ENCODE measurements around the gene INHA.
A peak's percentile ranks its signal among the peaks of the same experiment; 100 is the strongest.

INHA gene

DNA sequence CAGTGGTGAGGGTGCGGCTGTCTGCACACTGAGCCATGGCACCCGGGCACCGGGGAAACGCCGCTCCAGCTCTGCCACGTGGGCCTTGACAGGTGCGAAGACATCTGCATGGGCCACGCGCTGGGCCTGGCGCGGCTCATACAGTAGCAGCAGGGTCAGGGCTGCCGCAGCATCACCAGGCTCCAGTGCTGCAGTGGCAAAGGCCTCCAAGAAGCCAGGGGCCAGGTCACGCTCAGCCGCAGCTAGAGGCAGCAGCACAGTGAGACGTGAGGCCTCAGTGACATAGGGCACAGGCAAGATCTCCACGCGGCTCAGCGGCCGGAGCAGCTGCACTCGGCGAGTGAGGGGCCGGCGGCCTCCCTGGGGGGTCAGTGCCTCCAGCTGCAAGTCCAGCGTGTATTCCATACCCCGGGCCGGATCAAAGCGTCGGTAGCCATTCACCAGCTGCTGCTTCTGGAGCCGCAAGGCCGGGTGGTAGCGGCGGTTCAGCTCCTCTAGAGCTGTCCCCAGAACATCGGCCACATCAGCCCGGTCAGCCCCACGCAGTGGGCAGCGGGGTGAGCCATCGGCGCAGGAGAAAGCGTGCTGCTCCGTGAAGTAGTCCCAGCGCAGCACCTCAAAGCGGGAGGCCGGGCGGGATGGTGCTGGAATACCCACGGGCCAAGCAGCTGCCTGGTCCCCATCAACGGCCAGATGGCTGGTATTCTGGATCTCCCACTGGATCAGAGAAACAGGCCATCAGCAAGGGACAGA is 32.0 kb upstream of the INHA start:
- TF ChIP-seq POLR2AphosphoS5 (IDR thresholded peaks at IDR 0.05; ENCODE audit: low read depth, low read length) (no peak), FOXP2 (optimal IDR thresholded peaks at IDR 0.05; ENCODE audit: borderline replicate concordance, extremely low read depth, extremely low read length, insufficient read depth) (no peak), SIN3A (IDR thresholded peaks at IDR 0.05; ENCODE audit: borderline replicate concordance, insufficient read depth, low read length) (no peak), TAF1 (IDR thresholded peaks at IDR 0.05; ENCODE audit: borderline replicate concordance, insufficient read depth, low read length) (no peak)
- TF ChIP-seq, protein P1, sequence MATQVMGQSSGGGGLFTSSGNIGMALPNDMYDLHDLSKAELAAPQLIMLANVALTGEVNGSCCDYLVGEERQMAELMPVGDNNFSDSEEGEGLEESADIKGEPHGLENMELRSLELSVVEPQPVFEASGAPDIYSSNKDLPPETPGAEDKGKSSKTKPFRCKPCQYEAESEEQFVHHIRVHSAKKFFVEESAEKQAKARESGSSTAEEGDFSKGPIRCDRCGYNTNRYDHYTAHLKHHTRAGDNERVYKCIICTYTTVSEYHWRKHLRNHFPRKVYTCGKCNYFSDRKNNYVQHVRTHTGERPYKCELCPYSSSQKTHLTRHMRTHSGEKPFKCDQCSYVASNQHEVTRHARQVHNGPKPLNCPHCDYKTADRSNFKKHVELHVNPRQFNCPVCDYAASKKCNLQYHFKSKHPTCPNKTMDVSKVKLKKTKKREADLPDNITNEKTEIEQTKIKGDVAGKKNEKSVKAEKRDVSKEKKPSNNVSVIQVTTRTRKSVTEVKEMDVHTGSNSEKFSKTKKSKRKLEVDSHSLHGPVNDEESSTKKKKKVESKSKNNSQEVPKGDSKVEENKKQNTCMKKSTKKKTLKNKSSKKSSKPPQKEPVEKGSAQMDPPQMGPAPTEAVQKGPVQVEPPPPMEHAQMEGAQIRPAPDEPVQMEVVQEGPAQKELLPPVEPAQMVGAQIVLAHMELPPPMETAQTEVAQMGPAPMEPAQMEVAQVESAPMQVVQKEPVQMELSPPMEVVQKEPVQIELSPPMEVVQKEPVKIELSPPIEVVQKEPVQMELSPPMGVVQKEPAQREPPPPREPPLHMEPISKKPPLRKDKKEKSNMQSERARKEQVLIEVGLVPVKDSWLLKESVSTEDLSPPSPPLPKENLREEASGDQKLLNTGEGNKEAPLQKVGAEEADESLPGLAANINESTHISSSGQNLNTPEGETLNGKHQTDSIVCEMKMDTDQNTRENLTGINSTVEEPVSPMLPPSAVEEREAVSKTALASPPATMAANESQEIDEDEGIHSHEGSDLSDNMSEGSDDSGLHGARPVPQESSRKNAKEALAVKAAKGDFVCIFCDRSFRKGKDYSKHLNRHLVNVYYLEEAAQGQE (IDR thresholded peaks at IDR 0.05; ENCODE audit: insufficient read depth in 1 of 2, low read depth in 2 of 2, low read length in 2 of 2), result no peak

DNA sequence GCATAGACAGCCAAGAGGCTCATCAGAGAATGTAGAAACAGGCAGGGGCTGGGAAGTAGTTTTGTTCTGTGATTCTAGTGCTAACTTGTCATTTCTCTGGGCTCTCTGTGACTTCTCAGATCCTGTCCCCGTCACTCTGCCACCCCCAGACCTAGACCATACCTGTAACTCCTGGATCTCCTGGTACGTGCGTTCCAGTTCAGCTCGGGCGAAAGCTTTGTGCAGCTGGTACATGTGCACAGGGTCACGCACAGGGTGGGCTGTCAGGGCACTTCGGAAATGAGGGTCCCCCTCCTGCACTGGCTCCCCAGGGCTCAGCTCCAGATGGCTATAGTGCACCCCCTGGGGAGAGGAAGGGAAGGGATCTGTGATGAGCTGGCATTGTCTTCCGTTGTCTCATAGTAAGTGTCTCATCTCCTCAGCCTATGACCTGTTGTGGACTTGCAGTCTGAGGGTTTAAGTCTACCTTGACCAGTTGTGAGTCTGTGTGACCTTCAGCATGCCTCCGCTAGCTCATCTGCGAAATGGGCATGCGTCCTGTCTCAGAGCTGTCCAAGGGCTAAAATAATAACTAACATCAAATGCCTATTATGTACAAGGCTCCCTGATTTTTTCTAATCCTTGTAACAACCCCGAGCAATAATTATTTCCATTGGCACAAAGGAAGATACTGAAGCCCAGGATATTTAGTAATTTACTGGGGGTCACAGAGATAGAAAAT is 31.2 kb upstream of the INHA start:
- TF ChIP-seq, protein P1 (IDR thresholded peaks at IDR 0.05; ENCODE audit: insufficient read depth in 1 of 2, low read depth in 2 of 2, low read length in 2 of 2), result no peak
- TF ChIP-seq TAF1 (IDR thresholded peaks at IDR 0.05; ENCODE audit: borderline replicate concordance, insufficient read depth, low read length) (no peak), FOXP2 (optimal IDR thresholded peaks at IDR 0.05; ENCODE audit: borderline replicate concordance, extremely low read depth, extremely low read length, insufficient read depth) (no peak), POLR2AphosphoS5 (IDR thresholded peaks at IDR 0.05; ENCODE audit: low read depth, low read length) (no peak), SIN3A (IDR thresholded peaks at IDR 0.05; ENCODE audit: borderline replicate concordance, insufficient read depth, low read length) (no peak)

DNA sequence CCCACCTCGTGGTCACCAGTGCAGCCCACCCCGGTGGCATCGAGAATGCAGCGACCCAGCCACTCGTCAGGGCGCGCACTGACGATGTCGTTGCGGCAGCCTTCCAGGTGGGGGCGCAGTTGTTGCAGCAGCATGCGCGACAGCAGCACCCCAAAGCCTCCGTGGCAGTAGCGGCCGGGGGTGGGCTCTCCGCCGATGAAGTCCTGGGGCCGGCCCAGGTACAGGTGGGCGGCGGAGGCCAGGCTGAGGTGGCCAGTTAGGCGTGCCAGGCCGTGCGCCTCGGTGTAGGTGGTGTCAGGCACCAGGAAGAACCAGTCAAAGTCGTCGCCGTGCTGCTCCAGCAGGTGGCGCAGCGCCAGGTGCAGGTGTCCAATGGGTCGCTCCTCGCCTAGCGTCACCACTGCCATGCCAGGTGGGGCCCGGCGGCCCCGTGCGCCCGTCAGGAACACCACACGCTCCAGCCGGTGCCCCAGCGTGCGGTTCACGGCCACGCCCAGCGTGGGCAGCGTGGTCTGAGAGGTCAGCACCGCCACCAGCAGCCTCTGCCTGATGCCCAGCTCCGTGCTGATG is 30.4 kb upstream of the INHA start:
- TF ChIP-seq FOXP2 (optimal IDR thresholded peaks at IDR 0.05; ENCODE audit: borderline replicate concordance, extremely low read depth, extremely low read length, insufficient read depth), result peak; percentile 65
- TF ChIP-seq, protein P1 (IDR thresholded peaks at IDR 0.05; ENCODE audit: insufficient read depth in 1 of 2, low read depth in 2 of 2, low read length in 2 of 2), result no peak

- TF ChIP-seq, protein P1 (IDR thresholded peaks at IDR 0.05; ENCODE audit: insufficient read depth in 1 of 2, low read depth in 2 of 2, low read length in 2 of 2), result no peak
- TF ChIP-seq SIN3A (IDR thresholded peaks at IDR 0.05; ENCODE audit: borderline replicate concordance, insufficient read depth, low read length), result no peak
- no peak for TF ChIP-seq FOXP2 (optimal IDR thresholded peaks at IDR 0.05; ENCODE audit: borderline replicate concordance, extremely low read depth, extremely low read length, insufficient read depth)
- no peak for TF ChIP-seq POLR2AphosphoS5 (IDR thresholded peaks at IDR 0.05; ENCODE audit: low read depth, low read length)
- no peak for TF ChIP-seq TAF1 (IDR thresholded peaks at IDR 0.05; ENCODE audit: borderline replicate concordance, insufficient read depth, low read length)
Measured at GRCh38 chr2:219542931-219543595, 29.0 kb upstream of the INHA start.

Measured in PFSK-1 (cell line).